ENCODE data around the gene PTPRF.

PTPRF gene

GRCh38 chr1:43585557-43585956 lies 54.9 kb downstream of the PTPRF start:
- no CpG with 5 or more reads among the region's 10 CpGs for WGBS, 2 donors (ENCODE audit: extremely low coverage in 2 of 2, insufficient read length in 2 of 2, insufficient replicate concordance in 1 of 2)

GRCh38 chr1:43586136-43586731 lies 55.6 kb downstream of the PTPRF start:
- H3K36me3 ChIP-seq (replicated peaks in 1 of 2; ENCODE audit: control insufficient read depth in 2 of 2, insufficient read depth in 2 of 2, low read length in 2 of 2), result peaks cover 31 to 47% of the 10 kb centered on the region in 2 donors
- H3K23ac ChIP-seq (ENCODE audit: low read depth, low read length, poor library complexity), result peak overlapping the region; percentile 45
- H2AFZ ChIP-seq (ENCODE audit: low read length), result no peak overlapping the region
- no peaks in the 10 kb centered on the region for H3K27me3 ChIP-seq (ENCODE audit: control insufficient read depth in 3 of 3, insufficient read depth in 3 of 3, low read depth in 1 of 3, low read length in 3 of 3)
- DNase-seq (ENCODE audit: low spot score), result no peak
- no peak overlapping the region for H2BK12ac ChIP-seq (ENCODE audit: low read length)
- no peak overlapping the region for H3K27ac ChIP-seq (replicated peaks; ENCODE audit: low read length)
- H2BK120ac ChIP-seq (ENCODE audit: low read depth, low read length), result no peak overlapping the region
- H2BK15ac ChIP-seq (ENCODE audit: low read length), result no peak overlapping the region
- no peak overlapping the region for H3K4me2 ChIP-seq (ENCODE audit: insufficient read depth, low read length, poor library complexity, severe bottlenecking)
- peak overlapping the region; percentile 35 for H2BK5ac ChIP-seq (ENCODE audit: low read length)
- WGBS, 2 donors (ENCODE audit: extremely low coverage in 2 of 2, insufficient read length in 2 of 2, insufficient replicate concordance in 1 of 2), result no CpG with 5 or more reads among the region's 6 CpGs
- no peak overlapping the region for H2AK5ac ChIP-seq (ENCODE audit: low read depth, low read length)
- no peak overlapping the region for H3K4ac ChIP-seq (ENCODE audit: low read length)
- H4K8ac ChIP-seq (ENCODE audit: low read depth, low read length), result no peak overlapping the region
- H3K4me3 ChIP-seq (ENCODE audit: low read length in 2 of 2), result no peak overlapping the region
- no peaks in the 10 kb centered on the region for H3K9me3 ChIP-seq (replicated peaks in 1 of 2; ENCODE audit: control insufficient read depth in 2 of 2, insufficient read depth in 1 of 2, low read depth in 1 of 2, low read length in 2 of 2)
- no peak overlapping the region for H4K91ac ChIP-seq (ENCODE audit: low read depth, low read length, poor library complexity)
- peak overlapping the region; percentile 47 for H3K14ac ChIP-seq (ENCODE audit: low read length)
- peaks cover 4 to 7% of the 10 kb centered on the region in 2 donors for H3K4me1 ChIP-seq (ENCODE audit: control insufficient read depth in 2 of 2, insufficient read depth in 1 of 2, low read depth in 1 of 2, low read length in 2 of 2)
- H3K9ac ChIP-seq (ENCODE audit: low read depth, low read length, poor library complexity), result peak overlapping the region; percentile 18
- no peak overlapping the region for H3K18ac ChIP-seq (ENCODE audit: low read length)
- peaks cover 6% of the 10 kb centered on the region for H3K79me1 ChIP-seq (ENCODE audit: low read depth, low read length)

More at GRCh38 chr1:43585557-43585956, 54.9 kb downstream of the PTPRF start:
- Histone ChIP-seq H3K9me3 (replicated peaks in 1 of 2; ENCODE audit: control insufficient read depth in 2 of 2, insufficient read depth in 1 of 2, low read depth in 1 of 2, low read length in 2 of 2) (no peaks in the 10 kb centered on the region), H3K36me3 (replicated peaks in 1 of 2; ENCODE audit: control insufficient read depth in 2 of 2, insufficient read depth in 2 of 2, low read length in 2 of 2) (peaks cover 32 to 48% of the 10 kb centered on the region in 2 donors), H3K27ac (replicated peaks; ENCODE audit: low read length) (no peak overlapping the region), H3K4me2 (ENCODE audit: insufficient read depth, low read length, poor library complexity, severe bottlenecking) (no peak overlapping the region), H2BK15ac (ENCODE audit: low read length) (no peak overlapping the region), H3K4me1 (ENCODE audit: control insufficient read depth in 2 of 2, insufficient read depth in 1 of 2, low read depth in 1 of 2, low read length in 2 of 2) (peaks cover 4 to 7% of the 10 kb centered on the region in 2 donors), H3K9ac (ENCODE audit: low read depth, low read length, poor library complexity) (no peak overlapping the region), H2AK5ac (ENCODE audit: low read depth, low read length) (no peak overlapping the region), H3K14ac (ENCODE audit: low read length) (no peak overlapping the region), H3K79me1 (ENCODE audit: low read depth, low read length) (peaks cover 7% of the 10 kb centered on the region), H3K18ac (ENCODE audit: low read length) (no peak overlapping the region), H2BK120ac (ENCODE audit: low read depth, low read length) (no peak overlapping the region), H3K27me3 (ENCODE audit: control insufficient read depth in 3 of 3, insufficient read depth in 3 of 3, low read depth in 1 of 3, low read length in 3 of 3) (no peaks in the 10 kb centered on the region), H4K91ac (ENCODE audit: low read depth, low read length, poor library complexity) (no peak overlapping the region), H2BK12ac (ENCODE audit: low read length) (no peak overlapping the region), H3K4me3 (ENCODE audit: low read length in 2 of 2) (no peak overlapping the region), H2BK5ac (ENCODE audit: low read length) (no peak overlapping the region), H3K23ac (ENCODE audit: low read depth, low read length, poor library complexity) (no peak overlapping the region), H4K8ac (ENCODE audit: low read depth, low read length) (no peak overlapping the region), H3K4ac (ENCODE audit: low read length) (no peak overlapping the region), H2AFZ (ENCODE audit: low read length) (no peak overlapping the region)
- no peak for DNase-seq (ENCODE audit: low spot score)

GRCh38 chr1:43587001-43587400 lies 56.3 kb downstream of the PTPRF start:
- Histone ChIP-seq H2AK5ac (ENCODE audit: low read depth, low read length) (no peak overlapping the region), H3K27ac (replicated peaks; ENCODE audit: low read length) (no peak overlapping the region), H4K8ac (ENCODE audit: low read depth, low read length) (no peak overlapping the region), H4K91ac (ENCODE audit: low read depth, low read length, poor library complexity) (no peak overlapping the region), H3K9me3 (replicated peaks in 1 of 2; ENCODE audit: control insufficient read depth in 2 of 2, insufficient read depth in 1 of 2, low read depth in 1 of 2, low read length in 2 of 2) (no peaks in the 10 kb centered on the region), H3K27me3 (ENCODE audit: control insufficient read depth in 3 of 3, insufficient read depth in 3 of 3, low read depth in 1 of 3, low read length in 3 of 3) (no peaks in the 10 kb centered on the region), H3K9ac (ENCODE audit: low read depth, low read length, poor library complexity) (no peak overlapping the region), H3K4ac (ENCODE audit: low read length) (no peak overlapping the region), H2AFZ (ENCODE audit: low read length) (no peak overlapping the region), H3K4me2 (ENCODE audit: insufficient read depth, low read length, poor library complexity, severe bottlenecking) (no peak overlapping the region), H3K4me1 (ENCODE audit: control insufficient read depth in 2 of 2, insufficient read depth in 1 of 2, low read depth in 1 of 2, low read length in 2 of 2) (peaks cover 3% of the 10 kb centered on the region in 2 donors), H3K36me3 (replicated peaks in 1 of 2; ENCODE audit: control insufficient read depth in 2 of 2, insufficient read depth in 2 of 2, low read length in 2 of 2) (peaks cover 35 to 47% of the 10 kb centered on the region in 2 donors), H2BK120ac (ENCODE audit: low read depth, low read length) (no peak overlapping the region), H3K23ac (ENCODE audit: low read depth, low read length, poor library complexity) (no peak overlapping the region), H3K4me3 (ENCODE audit: low read length in 2 of 2) (no peak overlapping the region), H3K18ac (ENCODE audit: low read length) (no peak overlapping the region), H3K79me1 (ENCODE audit: low read depth, low read length) (peaks cover 4% of the 10 kb centered on the region), H2BK5ac (ENCODE audit: low read length) (no peak overlapping the region), H2BK15ac (ENCODE audit: low read length) (no peak overlapping the region), H2BK12ac (ENCODE audit: low read length) (no peak overlapping the region), H3K14ac (ENCODE audit: low read length) (no peak overlapping the region)
- DNase-seq (ENCODE audit: low spot score), result no peak
- no CpG with 5 or more reads among the region's 2 CpGs for WGBS, 2 donors (ENCODE audit: extremely low coverage in 2 of 2, insufficient read length in 2 of 2, insufficient replicate concordance in 1 of 2)

GRCh38 chr1:43587594-43587993 lies 56.9 kb downstream of the PTPRF start:
- no CpG with 5 or more reads among the region's 9 CpGs for WGBS, 2 donors (ENCODE audit: extremely low coverage in 2 of 2, insufficient read length in 2 of 2, insufficient replicate concordance in 1 of 2)

More at GRCh38 chr1:43587594-43587993, 56.9 kb downstream of the PTPRF start:
- H2BK15ac ChIP-seq (ENCODE audit: low read length), result no peak overlapping the region
- H2AFZ ChIP-seq (ENCODE audit: low read length), result no peak overlapping the region
- H3K4ac ChIP-seq (ENCODE audit: low read length), result no peak overlapping the region
- H3K4me3 ChIP-seq (ENCODE audit: low read length in 2 of 2), result no peak overlapping the region
- H3K14ac ChIP-seq (ENCODE audit: low read length), result no peak overlapping the region
- H2BK12ac ChIP-seq (ENCODE audit: low read length), result no peak overlapping the region
- H3K18ac ChIP-seq (ENCODE audit: low read length), result peak overlapping the region; percentile 32
- no peak overlapping the region for H3K23ac ChIP-seq (ENCODE audit: low read depth, low read length, poor library complexity)
- H3K9ac ChIP-seq (ENCODE audit: low read depth, low read length, poor library complexity), result no peak overlapping the region
- H2BK120ac ChIP-seq (ENCODE audit: low read depth, low read length), result no peak overlapping the region
- H3K27me3 ChIP-seq (ENCODE audit: control insufficient read depth in 3 of 3, insufficient read depth in 3 of 3, low read depth in 1 of 3, low read length in 3 of 3), result no peaks in the 10 kb centered on the region
- no peak for DNase-seq (ENCODE audit: low spot score)
- no peak overlapping the region for H3K27ac ChIP-seq (replicated peaks; ENCODE audit: low read length)
- H3K79me1 ChIP-seq (ENCODE audit: low read depth, low read length), result peaks cover 7% of the 10 kb centered on the region
- H3K4me2 ChIP-seq (ENCODE audit: insufficient read depth, low read length, poor library complexity, severe bottlenecking), result no peak overlapping the region
- H4K8ac ChIP-seq (ENCODE audit: low read depth, low read length), result no peak overlapping the region
- H2BK5ac ChIP-seq (ENCODE audit: low read length), result no peak overlapping the region
- H3K36me3 ChIP-seq (replicated peaks in 1 of 2; ENCODE audit: control insufficient read depth in 2 of 2, insufficient read depth in 2 of 2, low read length in 2 of 2), result peaks cover 40 to 48% of the 10 kb centered on the region in 2 donors
- H3K4me1 ChIP-seq (ENCODE audit: control insufficient read depth in 2 of 2, insufficient read depth in 1 of 2, low read depth in 1 of 2, low read length in 2 of 2), result peaks cover 0 to 1% of the 10 kb centered on the region in 2 donors
- no peak overlapping the region for H4K91ac ChIP-seq (ENCODE audit: low read depth, low read length, poor library complexity)
- H2AK5ac ChIP-seq (ENCODE audit: low read depth, low read length), result no peak overlapping the region
- no peaks in the 10 kb centered on the region for H3K9me3 ChIP-seq (replicated peaks in 1 of 2; ENCODE audit: control insufficient read depth in 2 of 2, insufficient read depth in 1 of 2, low read depth in 1 of 2, low read length in 2 of 2)
